Epithelial cell of proximal tubule (primary cell): ENCODE measurements around the gene C6orf132. TPM values are rescaled to one million over a fixed set of nuclear protein-coding genes. Genes with fewer than 3 reads are reported as not detected.

ENCODE experiments used
- DNase-seq: peaks from one replicate; pipeline ENCODE4 v3.0.0-alpha.2; 2011; ENCODE audit warnings: low read depth
- H3K4me3 ChIP-seq: 2 replicates; pipeline ENCODE4 v1.5.1; 2011; ENCODE audit warnings: low read depth, mild to moderate bottlenecking, low read length
- total RNA-seq: library from RNA; depleted of rRNA; stranded (reverse); fragments of >200 nt; gene quantifications from 2 replicates; pipeline ENCODE4 v1.2.3, GENCODE V29; 2015
- TF ChIP-seq, protein P1 (sequence below): conservative IDR thresholded peaks from 2 replicates; pipeline ENCODE4 v1.5.1; 2012; ENCODE audit warnings: low read depth, mild to moderate bottlenecking, low read length

The C6orf132 gene
- total RNA-seq, 1 donor from 2014 or later = 19.8 TPM

DNA sequence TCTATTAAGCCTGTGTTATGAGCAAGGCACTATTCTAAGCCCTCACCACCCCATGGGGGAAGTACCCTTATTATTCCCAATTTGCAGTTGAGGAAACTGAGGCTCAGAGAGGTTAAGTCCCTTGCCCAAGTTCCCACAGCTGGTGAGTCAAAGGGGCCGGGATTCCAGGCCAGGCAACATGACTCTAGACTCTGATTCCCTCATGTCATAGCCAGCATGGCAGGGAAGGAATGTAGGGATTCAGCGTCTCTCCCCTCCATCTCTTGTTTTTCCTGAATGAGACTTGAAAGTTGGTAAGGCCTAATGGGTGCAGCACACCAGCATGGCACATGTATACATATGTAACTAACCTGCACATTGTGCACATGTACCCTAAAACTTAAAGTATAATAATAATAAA, 6.7 kb downstream of the C6orf132 start:
- DNase-seq = no peak
- no peak overlapping the region for H3K4me3 ChIP-seq
- TF ChIP-seq, protein P1, sequence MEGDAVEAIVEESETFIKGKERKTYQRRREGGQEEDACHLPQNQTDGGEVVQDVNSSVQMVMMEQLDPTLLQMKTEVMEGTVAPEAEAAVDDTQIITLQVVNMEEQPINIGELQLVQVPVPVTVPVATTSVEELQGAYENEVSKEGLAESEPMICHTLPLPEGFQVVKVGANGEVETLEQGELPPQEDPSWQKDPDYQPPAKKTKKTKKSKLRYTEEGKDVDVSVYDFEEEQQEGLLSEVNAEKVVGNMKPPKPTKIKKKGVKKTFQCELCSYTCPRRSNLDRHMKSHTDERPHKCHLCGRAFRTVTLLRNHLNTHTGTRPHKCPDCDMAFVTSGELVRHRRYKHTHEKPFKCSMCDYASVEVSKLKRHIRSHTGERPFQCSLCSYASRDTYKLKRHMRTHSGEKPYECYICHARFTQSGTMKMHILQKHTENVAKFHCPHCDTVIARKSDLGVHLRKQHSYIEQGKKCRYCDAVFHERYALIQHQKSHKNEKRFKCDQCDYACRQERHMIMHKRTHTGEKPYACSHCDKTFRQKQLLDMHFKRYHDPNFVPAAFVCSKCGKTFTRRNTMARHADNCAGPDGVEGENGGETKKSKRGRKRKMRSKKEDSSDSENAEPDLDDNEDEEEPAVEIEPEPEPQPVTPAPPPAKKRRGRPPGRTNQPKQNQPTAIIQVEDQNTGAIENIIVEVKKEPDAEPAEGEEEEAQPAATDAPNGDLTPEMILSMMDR = no peak

DNA sequence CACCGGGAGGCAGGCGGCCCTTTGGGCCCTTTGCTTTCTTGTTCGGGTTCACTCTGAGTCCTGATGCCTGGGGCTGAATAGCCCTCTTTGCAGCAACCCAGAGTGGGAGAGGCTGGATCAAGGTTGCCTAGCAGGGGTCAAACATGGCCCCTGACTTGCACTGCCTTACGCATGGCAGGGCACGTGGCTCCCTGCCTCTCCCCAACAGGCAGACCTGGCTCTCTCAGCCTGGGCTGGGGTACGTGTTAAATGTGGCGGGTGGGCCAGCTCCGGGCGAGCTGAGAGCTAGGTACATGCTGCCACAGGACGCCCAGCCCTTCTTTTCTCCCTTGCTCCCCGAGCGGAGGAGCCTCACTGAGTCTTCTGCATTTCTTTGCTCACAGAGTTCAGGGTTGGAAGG, 7.3 kb downstream of the C6orf132 start:
- no peak for DNase-seq
- no peak overlapping the region for H3K4me3 ChIP-seq
- TF ChIP-seq, protein P1 = no peak

GRCh38 chr6:42133926-42134325, 8.5 kb downstream of the C6orf132 start:
- TF ChIP-seq, protein P1 = no peak
- no peak overlapping the region for H3K4me3 ChIP-seq
- no peak for DNase-seq

DNA sequence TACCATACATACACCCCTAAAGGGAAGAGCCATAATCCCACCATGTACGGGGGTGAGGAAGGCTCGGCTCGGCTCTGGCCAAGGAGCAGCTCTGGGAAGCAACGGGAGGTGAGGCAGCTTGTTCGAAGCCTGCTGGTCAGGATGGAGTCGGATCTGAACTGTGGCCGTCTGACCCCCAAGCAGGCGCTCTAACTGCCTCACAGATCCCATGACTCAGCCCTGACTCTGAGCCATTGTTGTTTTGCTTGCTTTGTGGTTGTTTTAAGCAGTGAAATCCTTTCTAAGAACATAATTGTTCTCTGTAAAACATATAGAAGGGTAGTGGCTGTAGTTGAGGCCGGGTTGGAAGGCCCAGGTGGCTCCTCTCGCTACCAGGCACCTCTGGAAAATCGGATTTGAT, 10.9 kb downstream of the C6orf132 start:
- TF ChIP-seq, protein P1 = no peak
- H3K4me3 ChIP-seq = no peak overlapping the region
- DNase-seq = no peak

- TF ChIP-seq, protein P1 = no peak
- DNase-seq = no peak
Measured at GRCh38 chr6:42129360-42129676, 13.1 kb downstream of the C6orf132 start.

GRCh38 chr6:42128460-42129359, 13.7 kb downstream of the C6orf132 start:
- no peak for DNase-seq
- TF ChIP-seq, protein P1 = no peak
- no peak overlapping the region for H3K4me3 ChIP-seq

More at GRCh38 chr6:42129360-42129676, 13.1 kb downstream of the C6orf132 start:
- H3K4me3 ChIP-seq = no peak overlapping the region

- TF ChIP-seq, protein P1 = no peak
- DNase-seq = no peak
Measured at GRCh38 chr6:42125663-42126062, 16.8 kb downstream of the C6orf132 start.

More at GRCh38 chr6:42125663-42126062, 16.8 kb downstream of the C6orf132 start:
- H3K4me3 ChIP-seq = no peak overlapping the region
